ENCODE results near the gene RBM3. TPM values are rescaled to one million over a fixed set of nuclear protein-coding genes. Genes with fewer than 3 reads are reported as not detected.

The RBM3 gene
- total RNA-seq, 1 donor from 2014 or later: 343 TPM

- intact Hi-C loops (cut with micrococcal nuclease): loop anchor here (10.0 kb wide), 1 partner anchor 921 kb away; the partner anchor contains the start of genes ELK1 and UXT
Observed at GRCh38 chrX:48575642-48576041, 1.4 kb downstream of the RBM3 start.

GRCh38 chrX:48576108-48576507 lies 1.8 kb downstream of the RBM3 start:
- intact Hi-C loops (cut with micrococcal nuclease): loop anchor here (10.0 kb wide), 1 partner anchor 921 kb away; the partner anchor contains the start of genes ELK1 and UXT

- intact Hi-C loops (cut with micrococcal nuclease): loop anchor here (10.0 kb wide), 1 partner anchor 924 kb away; the partner anchor contains the start of genes ELK1 and UXT
Observed at GRCh38 chrX:48578661-48579128, 4.4 kb downstream of the RBM3 start.

GRCh38 chrX:48579259-48579658 lies 5.0 kb downstream of the RBM3 start:
- intact Hi-C loops (cut with micrococcal nuclease): loop anchor here (10.0 kb wide), 1 partner anchor 924 kb away; the partner anchor contains the start of genes ELK1 and UXT

- intact Hi-C loops (cut with micrococcal nuclease): no loop called here
Observed at GRCh38 chrX:48580662-48581061, 6.4 kb downstream of the RBM3 start.

- intact Hi-C loops (cut with micrococcal nuclease): no loop called here
Observed at GRCh38 chrX:48584698-48585097, 10.4 kb downstream of the RBM3 start.

- intact Hi-C loops (cut with micrococcal nuclease): no loop called here
Observed at GRCh38 chrX:48589482-48590162, 15.3 kb downstream of the RBM3 start.

- intact Hi-C loops (cut with micrococcal nuclease): no loop called here
Observed at GRCh38 chrX:48590203-48591103, 16.2 kb downstream of the RBM3 start.

- intact Hi-C loops (cut with micrococcal nuclease): no loop called here
Observed at GRCh38 chrX:48591255-48591791, 17.0 kb downstream of the RBM3 start.

- intact Hi-C loops (cut with micrococcal nuclease): no loop called here
Observed at GRCh38 chrX:48592971-48593370, 18.7 kb downstream of the RBM3 start.

GRCh38 chrX:48595929-48596328 lies 21.6 kb downstream of the RBM3 start:
- intact Hi-C loops (cut with micrococcal nuclease): loop anchor here (2.0 kb wide), 3 partner anchors 295 to 447 kb away; partner anchors contain the start of gene TFE3

GRCh38 chrX:48597353-48598264 lies 23.3 kb downstream of the RBM3 start, which contains the start of gene WDR13:
Gene WDR13, plus strand, starts transcription at chrX:48597492. Its CDS starts 505 bp downstream, at chrX:48597997.
- intact Hi-C loops (cut with micrococcal nuclease): loop anchor here (1.0 to 2.0 kb wide), 15 partner anchors 23 to 594 kb away; partner anchors contain the start of genes EBP, GRIPAP1, HDAC6 and PQBP1

GRCh38 chrX:48598614-48599013 lies 24.3 kb downstream of the RBM3 start:
- intact Hi-C loops (cut with micrococcal nuclease): loop anchor here (1.0 kb wide), 4 partner anchors 98 to 360 kb away; partner anchors contain the start of genes PQBP1, SUV39H1 and TIMM17B

GRCh38 chrX:48599341-48599740 lies 25.1 kb downstream of the RBM3 start:
- intact Hi-C loops (cut with micrococcal nuclease): no loop called here

- intact Hi-C loops (cut with micrococcal nuclease): no loop called here
Observed at GRCh38 chrX:48600226-48600625, 25.9 kb downstream of the RBM3 start.

GRCh38 chrX:48601741-48602394 lies 27.6 kb downstream of the RBM3 start:
- intact Hi-C loops (cut with micrococcal nuclease): no loop called here

- intact Hi-C loops (cut with micrococcal nuclease): no loop called here
Observed at GRCh38 chrX:48604701-48605100, 30.4 kb downstream of the RBM3 start.

- intact Hi-C loops (cut with micrococcal nuclease): no loop called here
Observed at GRCh38 chrX:48606091-48606490, 31.8 kb downstream of the RBM3 start.

- intact Hi-C loops (cut with micrococcal nuclease): no loop called here
Observed at GRCh38 chrX:48611703-48612102, 37.4 kb downstream of the RBM3 start.

Data from T-helper 1 cell treated with Interleukin-12 subunit alpha and Interleukin-12 subunit beta and Interleukin-4 antibody, amounts not matched to agents 30 ng/mL and 1 ng/mL, for 36 hours (primary cell).